Hypothalamus (tissue), 51 donors: ENCODE data around the gene OR7A10.

ENCODE experiments used
- DNase-seq, 51 donors: peaks; one replicate each; lab custom pipeline; 2025; lab: John Stamatoyannopoulos, UW

OR7A10 gene

GRCh38 chr19:14848822-14849221 is at the start of gene OR7A10:
TSS of gene OR7A10 (minus strand) at chr19:14848922. CDS start at chr19:14841877, 7,045 bp downstream.
- DNase-seq, result no peak

- peak in 5 of 51 donors; percentile 1 to 6 (median 3) for DNase-seq
Measured at GRCh38 chr19:14890643-14891379, 42.1 kb upstream of the OR7A10 start.

GRCh38 chr19:14889994-14890642 is 41.4 kb upstream of the OR7A10 start:
- no peak for DNase-seq

- DNase-seq, result no peak
Measured at GRCh38 chr19:14886032-14886431, 37.3 kb upstream of the OR7A10 start, which contains the start of gene OR7A17. TSS of gene OR7A17 (minus strand) at chr19:14886132. CDS start at chr19:14881355, 4,777 bp downstream.

- DNase-seq, result no peak
Measured at GRCh38 chr19:14871619-14872230, 23.0 kb upstream of the OR7A10 start.

GRCh38 chr19:14868497-14868896 is 19.8 kb upstream of the OR7A10 start:
- no peak for DNase-seq

- DNase-seq, result no peak
Measured at GRCh38 chr19:14843578-14843977, 5.1 kb downstream of the OR7A10 start.

GRCh38 chr19:14843169-14843568 is 5.6 kb downstream of the OR7A10 start:
- DNase-seq, result no peak

GRCh38 chr19:14840206-14840605 is 8.5 kb downstream of the OR7A10 start:
- DNase-seq, result no peak

GRCh38 chr19:14837391-14837790 is 11.3 kb downstream of the OR7A10 start:
- no peak for DNase-seq

- peak in 2 of 51 donors; percentile 0 to 1 for DNase-seq
Measured at GRCh38 chr19:14835011-14835410, 13.7 kb downstream of the OR7A10 start, which contains the start of the genes OR7A5 and OR7C1. TSS of gene OR7A5 (minus strand) at chr19:14835185. CDS start at chr19:14828241, 6,944 bp downstream. TSS of gene OR7C1 (minus strand) at chr19:14835185. CDS start at chr19:14800136, 35,049 bp downstream.

- no peak for DNase-seq
Measured at GRCh38 chr19:14830702-14831101, 18.0 kb downstream of the OR7A10 start.

GRCh38 chr19:14826006-14826405 is 22.7 kb downstream of the OR7A10 start:
- DNase-seq, result no peak

- no peak for DNase-seq
Measured at GRCh38 chr19:14821937-14822336, 26.8 kb downstream of the OR7A10 start.

GRCh38 chr19:14818588-14818987 is 30.1 kb downstream of the OR7A10 start:
- no peak for DNase-seq

GRCh38 chr19:14817052-14817451 is 31.7 kb downstream of the OR7A10 start:
- DNase-seq, result no peak

- no peak for DNase-seq
Measured at GRCh38 chr19:14814982-14815652, 33.6 kb downstream of the OR7A10 start.

- no peak for DNase-seq
Measured at GRCh38 chr19:14809272-14810057, 39.3 kb downstream of the OR7A10 start.

GRCh38 chr19:14804765-14805164 is 44.0 kb downstream of the OR7A10 start:
- no peak for DNase-seq

GRCh38 chr19:14798760-14799159 is 50.0 kb downstream of the OR7A10 start:
- no peak for DNase-seq
